ENCODE measurements around the gene VILL. TPM values are rescaled to one million over a fixed set of nuclear protein-coding genes. Genes with fewer than 3 reads are reported as not detected.

The VILL gene
- total and polyA plus RNA-seq, 4 donors: 10.2 to 32.3 (median 22.5) TPM

GRCh38 chr3:37994639-37994972, 4.0 kb downstream of the VILL start:
- 23 to 32% methylated on average over 2 of the region's 2 CpGs for WGBS, 2 donors
- Histone ChIP-seq H3K4me1 (ENCODE audit: control insufficient read depth in 5 of 5, insufficient read depth in 5 of 5, low read length in 5 of 5) (peaks cover 0 to 40% (median 19%) of the 10 kb centered on the region in 5 donors), H3K27ac (ENCODE audit: low read depth in 1 of 2, low read length in 1 of 2) (peak overlapping the region in 1 of 2 donors; percentile 91), H3K36me3 (ENCODE audit: control insufficient read depth in 4 of 4, insufficient read depth in 4 of 4, low read length in 4 of 4) (peaks cover 0 to 22% (median 3%) of the 10 kb centered on the region in 4 donors), H3K27me3 (ENCODE audit: control insufficient read depth in 3 of 3, insufficient read depth in 3 of 3, low read length in 2 of 3) (no peaks in the 10 kb centered on the region), H3K9ac (ENCODE audit: insufficient read depth in 1 of 2, low read length in 2 of 2) (no peak overlapping the region), H3K9me3 (ENCODE audit: control insufficient read depth in 4 of 4, insufficient read depth in 3 of 4, low read length in 3 of 4) (no peaks in the 10 kb centered on the region), H3K4me3 (no peak overlapping the region)
- no peak for ATAC-seq (ENCODE audit: insufficient read depth, low FRiP score)
- TF ChIP-seq CTCF (IDR thresholded peaks at IDR 0.05; ENCODE audit: control extremely low read depth, extremely low read depth): no peak
- DNase-seq: no peak

GRCh38 chr3:37995652-37996641, 5.4 kb downstream of the VILL start:
- WGBS, 2 donors: 77 to 87% methylated on average over 10 of the region's 10 CpGs
- Histone ChIP-seq H3K9ac (ENCODE audit: insufficient read depth in 1 of 2, low read length in 2 of 2) (no peak overlapping the region), H3K4me3 (no peak overlapping the region), H3K27ac (ENCODE audit: low read depth in 1 of 2, low read length in 1 of 2) (peak overlapping the region in 1 of 2 donors; percentile 8), H3K4me1 (ENCODE audit: control insufficient read depth in 5 of 5, insufficient read depth in 5 of 5, low read length in 5 of 5) (peaks cover 0 to 33% (median 19%) of the 10 kb centered on the region in 5 donors), H3K36me3 (ENCODE audit: control insufficient read depth in 4 of 4, insufficient read depth in 4 of 4, low read length in 4 of 4) (peaks cover 0 to 26% (median 6%) of the 10 kb centered on the region in 4 donors), H3K9me3 (ENCODE audit: control insufficient read depth in 4 of 4, insufficient read depth in 3 of 4, low read length in 3 of 4) (no peaks in the 10 kb centered on the region), H3K27me3 (ENCODE audit: control insufficient read depth in 3 of 3, insufficient read depth in 3 of 3, low read length in 2 of 3) (no peaks in the 10 kb centered on the region)
- DNase-seq (peak in 1 of 3 donors; percentile 12), ATAC-seq (ENCODE audit: insufficient read depth, low FRiP score) (no peak)
- no peak for TF ChIP-seq CTCF (IDR thresholded peaks at IDR 0.05; ENCODE audit: control extremely low read depth, extremely low read depth)

- TF ChIP-seq CTCF (IDR thresholded peaks at IDR 0.05; ENCODE audit: control extremely low read depth, extremely low read depth): peak; percentile 90
- Histone ChIP-seq H3K9me3 (ENCODE audit: control insufficient read depth in 4 of 4, insufficient read depth in 3 of 4, low read length in 3 of 4) (no peaks in the 10 kb centered on the region), H3K27me3 (ENCODE audit: control insufficient read depth in 3 of 3, insufficient read depth in 3 of 3, low read length in 2 of 3) (no peaks in the 10 kb centered on the region), H3K4me1 (ENCODE audit: control insufficient read depth in 5 of 5, insufficient read depth in 5 of 5, low read length in 5 of 5) (peaks cover 0 to 27% (median 18%) of the 10 kb centered on the region in 5 donors), H3K4me3 (no peak overlapping the region), H3K36me3 (ENCODE audit: control insufficient read depth in 4 of 4, insufficient read depth in 4 of 4, low read length in 4 of 4) (peaks cover 0 to 30% (median 14%) of the 10 kb centered on the region in 4 donors), H3K9ac (ENCODE audit: insufficient read depth in 1 of 2, low read length in 2 of 2) (no peak overlapping the region), H3K27ac (ENCODE audit: low read depth in 1 of 2, low read length in 1 of 2) (peak overlapping the region in 1 of 2 donors; percentile 0)
- WGBS, 2 donors: 52 to 55% methylated on average over 7 of the region's 7 CpGs
- peak; percentile 53 for ATAC-seq (ENCODE audit: insufficient read depth, low FRiP score)
- DNase-seq: peak; percentile 75 to 82 (median 80)
Observed at GRCh38 chr3:37996785-37997301, 6.3 kb downstream of the VILL start.

All from lung (tissue), 12 donors.